UCSD-AML1 (cell line): ENCODE results near the gene WEE1.
"Not testable (repeated sequence)": the region's sequence is repeated elsewhere in the genome, so short reads cannot be mapped to it uniquely, and the experiment has no call there.

Experiments
- DNase-seq: peaks from one replicate; lab custom pipeline; 2025; ENCODE audit not compliant: unreplicated experiment; lab: John Stamatoyannopoulos, UW

Gene WEE1

DNA sequence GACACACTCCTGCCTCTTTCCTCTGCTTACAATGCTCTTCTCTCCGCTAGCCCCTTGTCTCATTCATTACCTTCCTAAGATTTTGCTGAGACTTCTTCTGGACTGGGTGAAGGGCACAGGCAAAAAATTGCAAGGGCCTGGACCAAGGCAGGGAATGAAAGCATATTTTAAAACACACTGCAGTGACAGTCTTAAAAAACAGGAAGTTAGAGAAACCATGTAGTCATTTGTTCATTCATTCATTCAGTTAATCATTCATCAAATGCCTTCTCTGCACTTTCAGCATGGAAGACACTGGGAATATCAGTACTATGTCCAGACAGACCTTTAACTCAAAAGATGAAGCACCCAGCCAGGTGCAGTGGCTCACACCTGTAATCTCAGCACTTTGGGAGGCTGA lies 45.5 kb downstream of the WEE1 start:
- DNase-seq = no peak

DNA sequence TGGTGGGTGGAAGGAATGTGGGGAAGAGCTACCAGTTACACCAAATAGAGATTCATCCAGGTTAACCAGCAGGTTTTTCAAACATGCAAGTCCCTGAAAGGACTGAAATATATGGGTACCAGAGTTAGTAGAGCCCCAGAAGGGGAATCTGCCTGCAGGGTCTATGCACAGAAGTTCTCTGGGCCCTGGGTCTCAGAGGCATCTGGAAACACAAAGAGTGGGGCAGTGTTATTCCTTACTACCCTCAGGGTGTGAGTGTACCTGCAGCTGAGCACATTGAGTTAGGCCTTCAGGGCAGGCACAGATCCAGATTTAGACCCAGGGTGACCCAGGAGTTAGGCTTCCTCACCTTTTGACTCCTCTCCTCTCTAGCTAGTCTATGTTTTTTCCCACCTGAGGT lies 46.5 kb downstream of the WEE1 start:
- no peak for DNase-seq

DNA sequence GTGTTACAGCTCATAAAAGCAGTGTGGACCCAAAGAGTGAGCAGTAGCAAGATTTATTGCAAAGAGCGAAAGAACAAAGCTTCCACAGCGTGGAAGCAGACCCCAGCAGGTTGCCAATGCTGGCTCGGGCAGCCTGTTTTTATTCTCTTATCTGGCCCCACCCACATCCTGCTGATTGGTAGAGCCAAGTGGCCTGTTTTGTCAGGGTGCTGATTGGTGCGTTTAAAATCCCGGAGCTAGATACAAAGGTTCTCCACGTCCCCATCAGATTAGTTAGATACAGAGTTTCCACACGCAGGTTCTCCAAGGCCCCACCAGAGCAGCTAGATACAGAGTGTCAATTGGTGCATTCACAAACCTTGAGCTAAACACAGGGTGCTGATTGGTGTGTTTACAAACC lies 48.9 kb downstream of the WEE1 start:
- DNase-seq = not testable (repeated sequence)

DNA sequence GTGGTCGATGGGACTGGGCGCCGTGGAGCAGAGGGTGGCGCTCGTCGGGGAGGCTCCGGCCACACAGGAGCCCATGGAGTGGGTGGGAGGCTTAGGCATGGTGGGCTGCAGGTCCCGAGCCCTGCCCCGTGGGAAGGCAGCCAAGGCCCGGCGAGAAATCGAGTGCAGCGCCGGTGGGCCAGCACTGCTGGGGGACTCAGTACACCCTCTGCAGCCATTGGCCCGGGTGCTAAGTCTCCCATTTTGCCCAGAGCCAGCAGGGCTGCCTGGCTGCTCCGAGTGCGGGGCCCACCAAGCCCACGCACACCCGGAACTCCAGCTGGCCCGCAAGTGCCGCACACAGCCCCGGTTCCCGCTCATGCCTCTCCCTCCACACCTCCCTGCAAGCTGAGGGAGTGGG lies 49.6 kb downstream of the WEE1 start:
- not testable (repeated sequence) for DNase-seq

DNA sequence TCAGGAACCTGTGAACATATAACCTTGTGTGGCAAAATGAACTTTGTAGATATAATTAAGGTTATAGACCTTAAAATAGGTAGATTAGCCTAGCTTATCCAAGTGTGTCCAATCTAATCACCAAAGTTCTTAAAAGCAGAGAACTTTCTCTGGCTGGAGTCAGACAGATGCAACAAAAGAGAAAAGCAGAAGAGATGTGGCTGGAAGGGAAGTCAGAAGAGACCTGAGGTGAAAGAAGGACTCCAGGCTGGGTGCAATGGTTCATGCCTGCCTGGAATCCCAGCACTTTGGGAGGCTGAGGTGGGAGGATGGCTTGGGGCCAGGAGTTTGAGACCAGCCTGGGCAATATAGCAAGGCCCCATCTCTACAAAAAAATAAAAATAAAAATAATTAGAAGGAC lies 51.0 kb downstream of the WEE1 start:
- no peak for DNase-seq

DNA sequence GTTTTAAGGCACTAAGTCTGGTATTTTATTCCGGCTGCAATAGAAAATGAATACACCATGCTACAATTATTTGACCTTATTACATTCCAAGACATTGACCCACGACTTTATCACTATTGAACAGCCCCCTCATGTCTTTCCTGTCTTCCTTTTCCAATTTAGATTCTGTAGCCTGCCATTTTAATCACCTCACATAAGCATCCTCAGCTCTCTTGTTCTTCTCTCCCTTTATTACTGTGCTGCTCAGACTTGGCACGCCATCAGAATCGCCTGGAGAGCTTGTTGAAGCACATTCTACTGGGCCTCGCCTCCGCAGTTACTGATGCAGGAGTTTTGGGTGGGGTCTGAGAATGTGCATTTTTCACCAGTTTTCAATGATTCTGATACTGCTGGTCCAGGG lies 51.7 kb downstream of the WEE1 start:
- DNase-seq = no peak

DNA sequence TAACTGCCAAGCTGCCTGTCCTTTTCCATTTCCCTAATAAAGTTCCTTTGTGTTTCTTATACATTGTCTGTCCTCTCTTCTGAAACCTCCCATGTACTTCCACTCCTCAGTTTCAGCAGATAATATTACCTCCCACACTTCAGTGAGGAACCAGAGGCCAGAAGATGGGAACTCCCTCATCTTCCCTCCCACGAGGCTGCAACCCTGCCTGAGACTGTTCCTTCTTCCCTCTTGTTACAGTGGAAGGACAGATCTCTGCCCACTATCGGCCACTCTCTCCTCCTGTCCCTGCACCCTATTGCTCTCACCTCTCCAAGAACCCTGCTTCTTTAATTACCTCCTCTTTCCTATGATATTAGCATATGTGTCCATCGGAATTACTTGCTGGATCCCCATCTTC lies 52.3 kb downstream of the WEE1 start:
- DNase-seq = no peak

DNA sequence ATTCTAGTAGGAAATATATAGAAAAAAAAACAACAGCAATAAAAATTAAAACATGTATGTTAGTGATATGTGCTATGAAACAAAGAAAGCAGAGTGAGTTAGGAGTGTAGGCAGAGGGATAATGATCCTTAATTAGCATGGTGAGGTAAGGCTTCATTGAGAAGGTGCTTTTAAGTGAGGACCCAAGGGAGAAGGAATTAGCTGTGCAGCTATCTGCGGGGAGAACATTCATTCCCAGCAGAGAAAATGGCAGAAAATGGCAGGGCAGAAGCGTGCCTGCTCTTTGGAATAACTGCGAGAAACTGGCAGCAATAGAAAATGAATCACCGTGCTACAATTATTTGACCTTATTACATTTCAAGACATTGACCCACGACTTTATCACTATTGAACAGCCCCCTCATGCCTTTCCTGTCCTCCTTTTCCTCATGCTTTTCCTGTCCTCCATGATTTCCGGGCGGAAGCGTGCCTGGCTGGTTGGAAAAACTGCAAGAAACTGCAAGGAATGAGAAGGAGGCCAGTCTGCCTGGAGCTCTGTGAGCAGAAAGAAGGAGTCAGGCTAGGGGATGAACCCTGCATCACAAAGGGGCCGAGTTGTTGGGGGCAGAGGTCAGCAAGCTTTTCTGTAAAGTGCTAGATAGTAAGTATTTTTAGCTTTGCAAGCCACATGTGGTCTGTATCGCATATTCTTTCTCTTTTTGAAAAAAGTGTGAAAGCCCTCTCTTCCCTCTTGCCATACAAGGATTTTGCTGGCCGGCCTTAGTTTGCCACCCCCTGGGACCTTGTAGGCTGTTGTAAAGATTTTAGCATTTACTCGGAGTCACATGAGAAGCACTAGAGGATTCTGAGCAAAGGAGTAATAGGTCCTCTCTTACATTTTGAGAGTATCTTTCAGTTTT lies 53.3 kb downstream of the WEE1 start:
- DNase-seq = no peak

DNA sequence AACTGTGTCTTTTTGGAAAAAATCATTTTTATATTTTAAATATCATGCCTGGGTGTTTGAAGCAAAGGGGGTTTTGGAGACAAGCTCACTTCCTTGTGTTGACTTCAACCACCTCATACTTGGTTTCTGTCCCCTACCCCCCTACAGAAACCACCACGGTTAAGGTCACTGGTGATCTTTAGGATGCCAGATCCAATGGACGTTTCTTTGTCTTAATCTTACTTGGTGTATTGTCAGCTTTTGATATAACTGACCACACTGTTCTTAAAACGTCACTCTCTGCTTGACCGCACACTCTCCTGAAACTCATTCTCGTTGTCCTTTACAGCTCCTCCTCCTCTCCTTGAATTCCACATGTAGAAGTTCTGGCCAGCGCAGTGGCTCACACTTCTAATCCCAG lies 55.6 kb downstream of the WEE1 start:
- no peak for DNase-seq

DNA sequence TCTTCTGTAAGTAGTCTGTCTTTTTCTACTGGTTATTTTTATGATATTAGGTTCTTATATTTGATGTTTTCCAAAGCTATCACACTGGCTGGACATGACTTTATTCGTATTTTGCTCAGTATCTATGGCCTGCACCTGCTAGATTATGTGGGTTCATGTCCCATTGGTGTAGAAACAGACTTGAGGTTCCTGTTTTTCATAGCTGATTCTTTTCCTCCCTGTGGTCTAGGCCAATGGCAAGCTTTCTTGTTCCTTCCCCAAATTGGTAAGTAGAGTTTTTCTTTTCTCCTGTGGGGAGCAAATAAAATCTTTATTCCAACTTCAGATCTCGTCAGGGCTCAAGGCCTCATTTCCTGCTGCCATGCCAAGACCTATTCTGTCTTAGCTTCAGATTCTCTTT lies 60.2 kb downstream of the WEE1 start:
- DNase-seq = no peak

DNA sequence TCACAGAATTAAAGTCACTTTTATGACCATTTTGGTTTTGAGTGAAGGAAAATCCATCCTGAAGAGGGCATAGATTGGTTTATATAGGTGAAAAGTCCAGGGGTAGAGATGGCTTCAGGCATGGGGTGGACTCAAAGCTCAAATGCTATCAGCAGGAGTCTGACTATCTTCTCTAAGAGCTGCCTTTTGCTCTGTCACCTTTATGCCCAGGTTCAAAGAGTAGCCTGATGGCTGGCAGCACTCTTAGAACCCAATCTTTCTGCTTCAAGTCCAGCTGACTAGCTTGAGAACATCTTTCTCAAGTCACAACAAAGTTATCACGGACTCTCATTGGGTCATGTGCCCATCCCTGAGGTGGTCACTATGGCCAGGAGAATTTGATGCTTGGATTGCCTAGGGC lies 63.2 kb downstream of the WEE1 start:
- DNase-seq = no peak

DNA sequence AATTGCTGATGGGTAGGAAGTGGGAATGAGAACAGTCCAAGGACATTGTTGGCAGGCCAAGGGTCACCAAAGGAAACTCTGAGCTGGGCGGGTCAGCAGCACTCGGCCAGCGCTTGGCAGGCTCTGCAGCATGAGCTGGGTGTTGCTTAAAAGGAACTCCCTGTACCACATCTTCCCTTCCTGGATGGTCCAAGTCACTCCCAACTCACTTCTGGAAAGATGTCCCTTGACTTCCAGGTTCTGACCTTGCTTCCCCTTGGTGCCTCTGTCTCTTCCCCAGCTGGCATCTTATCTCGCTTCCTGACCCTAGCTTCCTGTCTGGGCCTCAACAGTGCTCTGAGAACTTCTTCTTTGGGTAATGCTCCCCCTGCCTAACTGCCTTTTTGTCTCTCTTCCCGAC lies 65.6 kb downstream of the WEE1 start:
- peak; percentile 26 for DNase-seq
